PC-3 (cell line): ENCODE data around the gene CCR6. TPM values are rescaled to one million over a fixed set of nuclear protein-coding genes. Genes with fewer than 3 reads are reported as not detected.

Experiments
- ATAC-seq: fragments of 200-7000 bp; cut with Tn5 transposase; 2 replicates; pipeline ENCODE4 v1.9.1; 2020; ENCODE audit warnings: mild to moderate bottlenecking, moderate library complexity
- BruUV-seq: library from RNA; stranded (reverse); fragments of 400-500 nt; replicated peaks from 2 replicates; lab custom pipeline; 2021; lab: Mats Ljungman, UMichigan
- CTCF ChIA-PET: fragments of 300-600 bp; sonication (Branson Sonifier 250); formaldehyde crosslinking; loops from one replicate; lab custom pipeline; 2022; ENCODE audit warnings: antibody characterized with exemption; lab: Charles Lee
- POLR2A ChIA-PET: fragments of 300-600 bp; sonication (Branson Sonifier 250); formaldehyde crosslinking; loops from one replicate; lab custom pipeline; 2022; ENCODE audit warnings: antibody characterized with exemption; ENCODE audit not compliant: unreplicated experiment; lab: Charles Lee
- DNase-seq: peaks from one replicate; pipeline ENCODE4 v3.0.0-alpha.2; 2015
- H2AFZ ChIP-seq: fragments of 300-600 bp; sonication (generic); 2 replicates; pipeline ENCODE4 v1.6.0; 2016; ENCODE audit warnings: antibody characterized with exemption, low read length
- H3F3A ChIP-seq: fragments of 300-600 bp; sonication (generic); one replicate; pipeline ENCODE4 v1.6.0; 2017; ENCODE audit warnings: antibody characterized with exemption, low read length, control low read depth, mild to moderate bottlenecking; ENCODE audit not compliant: unreplicated experiment
- H3K27ac ChIP-seq: fragments of 300-600 bp; sonication (generic); 2 replicates; pipeline ENCODE4 v1.5.1; 2016; ENCODE audit warnings: mild to moderate bottlenecking, low read length
- H3K27me3 ChIP-seq: fragments of 300-600 bp; sonication (generic); 2 replicates; pipeline ENCODE4 v1.6.1; 2016; ENCODE audit warnings: low read length, mixed read lengths
- H3K36me3 ChIP-seq: fragments of 300-600 bp; sonication (generic); 2 replicates; pipeline ENCODE4 v1.6.1; 2016; ENCODE audit warnings: low read depth, mixed run types, low read length, mixed read lengths
- H3K4me1 ChIP-seq: fragments of 300-600 bp; sonication (generic); 2 replicates; pipeline ENCODE4 v1.5.1; 2016; ENCODE audit warnings: low read length; ENCODE audit not compliant: insufficient read depth
- H3K4me2 ChIP-seq: fragments of 300-600 bp; sonication (generic); 2 replicates; pipeline ENCODE4 v1.6.0; 2016; ENCODE audit warnings: low read length
- H3K4me3 ChIP-seq: fragments of 300-600 bp; sonication (generic); 2 replicates; pipeline ENCODE4 v1.5.1; 2016; ENCODE audit warnings: mild to moderate bottlenecking, low read length, mixed read lengths
- H3K79me2 ChIP-seq: fragments of 300-600 bp; sonication (generic); 2 replicates; pipeline ENCODE4 v1.6.1; 2017; ENCODE audit warnings: low read length, mixed read lengths
- H3K9ac ChIP-seq: fragments of 300-600 bp; sonication (generic); 2 replicates; pipeline ENCODE4 v1.6.0; 2016; ENCODE audit warnings: mild to moderate bottlenecking, low read length
- H3K9me2 ChIP-seq: fragments of 300-600 bp; sonication (generic); replicated peaks from 2 replicates; pipeline ENCODE4 v1.6.1; 2016; ENCODE audit warnings: mixed run types, low read length, mixed read lengths
- H3K9me3 ChIP-seq: fragments of 300-600 bp; sonication (generic); 2 replicates; pipeline ENCODE4 v1.6.1; 2016; ENCODE audit warnings: low read length, mixed read lengths
- H4K20me1 ChIP-seq: fragments of 300-600 bp; sonication (generic); 2 replicates; pipeline ENCODE4 v1.6.1; 2016; ENCODE audit warnings: low read length, mixed read lengths
- CTCF ChIP-seq: fragments of 300-600 bp; sonication (generic); conservative IDR thresholded peaks from 2 replicates; pipeline ENCODE4 v1.5.1; 2017; ENCODE audit warnings: antibody characterized with exemption, low read depth, mild to moderate bottlenecking, low read length
- EZH2 ChIP-seq: fragments of 300-600 bp; sonication (generic); IDR thresholded peaks from one replicate; pipeline ENCODE4 v1.6.1; 2017; ENCODE audit warnings: antibody characterized with exemption, mild to moderate bottlenecking, low read length; ENCODE audit not compliant: unreplicated experiment
- EZH2phosphoT487 ChIP-seq: fragments of 300-600 bp; sonication (generic); IDR thresholded peaks from 2 replicates; pipeline ENCODE4 v1.6.1; 2018; ENCODE audit warnings: mild to moderate bottlenecking, antibody characterized with exemption, low read length, borderline replicate concordance
- intact Hi-C: fragments of 100-400 bp; cut with micrococcal nuclease; formaldehyde crosslinking; loops from 2 replicates; pipeline ENCODE4 v1.9.0; 2023
- total RNA-seq: library from RNA; depleted of rRNA; stranded (reverse); fragments of >200 nt; gene quantifications from 2 replicates; pipeline ENCODE4 v1.2.3, GENCODE V29; 2014

CCR6 gene
- total RNA-seq, 1 experiment from 2014 or later = not detected

GRCh38 chr6:167094436-167094819, 28.5 kb upstream of the CCR6 start:
- POLR2A ChIA-PET = no interaction called here
- no peaks in the 10 kb centered on the region for H3K36me3 ChIP-seq
- no peaks in the 10 kb centered on the region for H3K9me2 ChIP-seq
- H3K9me3 ChIP-seq = no peaks in the 10 kb centered on the region
- no peak overlapping the region for H3K4me2 ChIP-seq
- no peaks in the 10 kb centered on the region for H3F3A ChIP-seq
- H3K9ac ChIP-seq = no peak overlapping the region
- no peak for TF ChIP-seq EZH2
- TF ChIP-seq EZH2phosphoT487 = no peak
- TF ChIP-seq CTCF = no peak
- H2AFZ ChIP-seq = no peak overlapping the region
- H3K4me1 ChIP-seq = no peaks in the 10 kb centered on the region
- ATAC-seq (no peak), DNase-seq (no peak)
- H3K27ac ChIP-seq = no peak overlapping the region
- H3K79me2 ChIP-seq = no peaks in the 10 kb centered on the region
- BruUV-seq = no TSS peak
- intact Hi-C loops = no loop called here
- CTCF ChIA-PET = no interaction called here
- no peaks in the 10 kb centered on the region for H4K20me1 ChIP-seq
- H3K27me3 ChIP-seq = peaks cover 18% of the 10 kb centered on the region; the same call in 1 of the 2 replicates
- no peak overlapping the region for H3K4me3 ChIP-seq

GRCh38 chr6:167094820-167095637, 27.9 kb upstream of the CCR6 start:
- BruUV-seq = no TSS peak
- Histone ChIP-seq H3K27ac (no peak overlapping the region), H3K9ac (no peak overlapping the region), H4K20me1 (no peaks in the 10 kb centered on the region), H3K4me1 (no peaks in the 10 kb centered on the region), H3K4me3 (no peak overlapping the region), H3K27me3 (peaks cover 20% of the 10 kb centered on the region; the same call in 1 of the 2 replicates), H3F3A (no peaks in the 10 kb centered on the region), H3K36me3 (no peaks in the 10 kb centered on the region), H3K79me2 (no peaks in the 10 kb centered on the region), H3K4me2 (no peak overlapping the region), H3K9me3 (no peaks in the 10 kb centered on the region), H2AFZ (no peak overlapping the region), H3K9me2 (no peaks in the 10 kb centered on the region)
- ChIA-PET POLR2A (no interaction called here), CTCF (no interaction called here)
- TF ChIP-seq EZH2phosphoT487 (no peak), EZH2 (no peak), CTCF (no peak)
- DNase-seq = no peak
- intact Hi-C loops = no loop called here
- no peak for ATAC-seq

- no peaks in the 10 kb centered on the region for H3K79me2 ChIP-seq
- H3K4me2 ChIP-seq = no peak overlapping the region
- H3K27ac ChIP-seq = no peak overlapping the region
- TF ChIP-seq EZH2phosphoT487 (no peak), CTCF (no peak), EZH2 (no peak)
- no peak overlapping the region for H3K4me3 ChIP-seq
- H3K4me1 ChIP-seq = no peaks in the 10 kb centered on the region
- ATAC-seq (no peak), DNase-seq (no peak)
- no peak overlapping the region for H3K9ac ChIP-seq
- H3F3A ChIP-seq = no peaks in the 10 kb centered on the region
- H3K9me2 ChIP-seq = no peaks in the 10 kb centered on the region
- H3K9me3 ChIP-seq = no peaks in the 10 kb centered on the region
- H2AFZ ChIP-seq = no peak overlapping the region
- ChIA-PET POLR2A (no interaction called here), CTCF (no interaction called here)
- intact Hi-C loops = no loop called here
- no TSS peak for BruUV-seq
- no peaks in the 10 kb centered on the region for H3K36me3 ChIP-seq
- no peaks in the 10 kb centered on the region for H4K20me1 ChIP-seq
- H3K27me3 ChIP-seq = peaks cover 24% of the 10 kb centered on the region; the same call in 1 of the 2 replicates
These were observed 27.0 kb upstream of the CCR6 start for GRCh38 chr6:167095888-167096287.
